ENCODE measurements around the gene TWNK. TPM values are rescaled to one million over a fixed set of nuclear protein-coding genes. Genes with fewer than 3 reads are reported as not detected.
"Not testable (repeated sequence)": the region's sequence is repeated elsewhere in the genome, so short reads cannot be mapped to it uniquely, and the experiment has no call there.

TWNK gene
- total RNA-seq, 2 experiments from 2014 or later: 2.7 to 2.8 TPM

- no peak for TF ChIP-seq CTCF (IDR thresholded peaks at IDR 0.05)
- H3K9me3 ChIP-seq (ENCODE audit: control insufficient read depth in 1 of 2, insufficient read depth in 1 of 2, low read length in 2 of 2): no peaks in the 10 kb centered on the region
- POLR2A ChIA-PET: interaction anchor here (0.9 to 3.2 kb wide), 8 partner anchors 10 to 119 kb away, joined by 3 to 48 read pairs (median 4); partner anchors contain the start of genes KAZALD1, LZTS2 and SLF2
- H3K36me3 ChIP-seq (ENCODE audit: insufficient read depth, low read length): peaks cover 26% of the 10 kb centered on the region
- Mint-ChIP-seq H3K27ac (peak overlapping the region; percentile 97), H3K4me1 (ENCODE audit: low read depth) (peaks cover 19% of the 10 kb centered on the region), H3K4me3 (peak overlapping the region; percentile 95), H3K9me3 (no peaks in the 10 kb centered on the region), H3K36me3 (ENCODE audit: low read depth) (peaks cover 35% of the 10 kb centered on the region), H3K27me3 (no peaks in the 10 kb centered on the region)
- H3K27me3 ChIP-seq (ENCODE audit: control insufficient read depth in 1 of 2, insufficient read depth in 2 of 2, low read length in 2 of 2): no peaks in the 10 kb centered on the region
- peak overlapping the region; percentile 93 to 97 for H3K27ac ChIP-seq (ENCODE audit: low read depth in 1 of 2, low read length in 2 of 2)
- H3K4me3 ChIP-seq (ENCODE audit: low read length): peak overlapping the region; percentile 99
- H3K4me1 ChIP-seq (ENCODE audit: insufficient read depth, low read length): peaks cover 38% of the 10 kb centered on the region
- peak; percentile 55 to 93 (median 80) for DNase-seq
- intact Hi-C loops (cut with DNase I, micrococcal nuclease): loop anchor here (1.0 to 5.0 kb wide), 2 partner anchors 34 to 35 kb away; no protein-coding TSS in a partner anchor
- peak; percentile 59 for ATAC-seq (ENCODE audit: poor library complexity)
- CTCF ChIA-PET: interaction anchor here (0.5 to 3.5 kb wide), 13 partner anchors 9 to 660 kb away, joined by 3 to 28 read pairs (median 4); partner anchors contain the start of genes HIF1AN and LZTS2
Observed at GRCh38 chr10:101031796-101032636, 44.7 kb downstream of the TWNK start.

GRCh38 chr10:101032637-101033224 is 45.4 kb downstream of the TWNK start:
- intact Hi-C loops (cut with DNase I, micrococcal nuclease): loop anchor here (5.0 kb wide), 1 partner anchor 35 kb away; no protein-coding TSS in a partner anchor
- Histone ChIP-seq H3K9me3 (ENCODE audit: control insufficient read depth in 1 of 2, insufficient read depth in 1 of 2, low read length in 2 of 2) (no peaks in the 10 kb centered on the region), H3K4me1 (ENCODE audit: insufficient read depth, low read length) (peaks cover 38% of the 10 kb centered on the region), H3K27me3 (ENCODE audit: control insufficient read depth in 1 of 2, insufficient read depth in 2 of 2, low read length in 2 of 2) (no peaks in the 10 kb centered on the region), H3K36me3 (ENCODE audit: insufficient read depth, low read length) (peaks cover 33% of the 10 kb centered on the region), H3K4me3 (ENCODE audit: low read length) (peak overlapping the region; percentile 99), H3K27ac (ENCODE audit: low read depth in 1 of 2, low read length in 2 of 2) (peak overlapping the region; percentile 93 to 97)
- peaks cover 42% of the 10 kb centered on the region for H3K36me3 Mint-ChIP-seq (ENCODE audit: low read depth)
- ChIA-PET CTCF (interaction anchor here (2.2 to 3.5 kb wide), 4 partner anchors 9 to 33 kb away, joined by 7 to 28 read pairs (median 19); partner anchors contain the start of gene LZTS2), POLR2A (interaction anchor here (0.8 to 3.2 kb wide), 8 partner anchors 9 to 120 kb away, joined by 3 to 48 read pairs (median 4); partner anchors contain the start of genes KAZALD1, LZTS2 and SLF2)
- peak overlapping the region; percentile 95 for H3K4me3 Mint-ChIP-seq
- TF ChIP-seq CTCF (IDR thresholded peaks at IDR 0.05): no peak
- peaks cover 19% of the 10 kb centered on the region for H3K4me1 Mint-ChIP-seq (ENCODE audit: low read depth)
- DNase-seq (peak in 12 of 14 experiments; percentile 26 to 74 (median 51)), ATAC-seq (ENCODE audit: poor library complexity) (peak; percentile 18)
- H3K27ac Mint-ChIP-seq: peak overlapping the region; percentile 97
- H3K27me3 Mint-ChIP-seq: no peaks in the 10 kb centered on the region
- H3K9me3 Mint-ChIP-seq: no peaks in the 10 kb centered on the region

- Histone ChIP-seq H3K4me1 (ENCODE audit: insufficient read depth, low read length) (peaks cover 38% of the 10 kb centered on the region), H3K9me3 (ENCODE audit: control insufficient read depth in 1 of 2, insufficient read depth in 1 of 2, low read length in 2 of 2) (no peaks in the 10 kb centered on the region), H3K4me3 (ENCODE audit: low read length) (peak overlapping the region; percentile 99), H3K27me3 (ENCODE audit: control insufficient read depth in 1 of 2, insufficient read depth in 2 of 2, low read length in 2 of 2) (no peaks in the 10 kb centered on the region), H3K27ac (ENCODE audit: low read depth in 1 of 2, low read length in 2 of 2) (peak overlapping the region in 1 of 2 donors; percentile 59), H3K36me3 (ENCODE audit: insufficient read depth, low read length) (peaks cover 39% of the 10 kb centered on the region)
- ChIA-PET CTCF (interaction anchor here (3.4 to 3.5 kb wide), 2 partner anchors 8 to 17 kb away, joined by 27 to 28 read pairs; no protein-coding TSS in a partner anchor), POLR2A (interaction anchor here (0.8 to 1.4 kb wide), 2 partner anchors 33 to 120 kb away, joined by 3 to 5 read pairs; partner anchors contain the start of gene SLF2)
- Mint-ChIP-seq H3K4me1 (ENCODE audit: low read depth) (peaks cover 19% of the 10 kb centered on the region), H3K27me3 (no peaks in the 10 kb centered on the region), H3K4me3 (peak overlapping the region; percentile 95), H3K27ac (peak overlapping the region; percentile 97), H3K36me3 (ENCODE audit: low read depth) (peaks cover 48% of the 10 kb centered on the region), H3K9me3 (no peaks in the 10 kb centered on the region)
- intact Hi-C loops (cut with DNase I, micrococcal nuclease): loop anchor here (5.0 kb wide), 1 partner anchor 34 kb away; no protein-coding TSS in a partner anchor
- no peak for TF ChIP-seq CTCF (IDR thresholded peaks at IDR 0.05)
- no peak for DNase-seq
- ATAC-seq (ENCODE audit: poor library complexity): no peak
Observed at GRCh38 chr10:101033276-101033675, 45.9 kb downstream of the TWNK start.

- CTCF ChIA-PET: interaction anchor here (1.2 to 1.7 kb wide), 3 partner anchors 13 to 20 kb away, joined by 4 to 5 read pairs (median 5); no protein-coding TSS in a partner anchor
- Mint-ChIP-seq H3K4me1 (ENCODE audit: low read depth) (peaks cover 19% of the 10 kb centered on the region), H3K27ac (peak overlapping the region; percentile 12), H3K36me3 (ENCODE audit: low read depth) (peaks cover 57% of the 10 kb centered on the region)
- H3K27me3 ChIP-seq (ENCODE audit: control insufficient read depth in 1 of 2, insufficient read depth in 2 of 2, low read length in 2 of 2); H3K27ac ChIP-seq (ENCODE audit: low read depth in 1 of 2, low read length in 2 of 2); DNase-seq; H3K9me3 ChIP-seq (ENCODE audit: control insufficient read depth in 1 of 2, insufficient read depth in 1 of 2, low read length in 2 of 2); H3K4me3 ChIP-seq (ENCODE audit: low read length); H3K9me3 Mint-ChIP-seq; ATAC-seq (ENCODE audit: poor library complexity); H3K4me3 Mint-ChIP-seq; POLR2A ChIA-PET; H3K27me3 Mint-ChIP-seq: not testable (repeated sequence)
- Histone ChIP-seq H3K4me1 (ENCODE audit: insufficient read depth, low read length) (peaks cover 38% of the 10 kb centered on the region), H3K36me3 (ENCODE audit: insufficient read depth, low read length) (peaks cover 50% of the 10 kb centered on the region)
- intact Hi-C loops (cut with DNase I, micrococcal nuclease): loop anchor here (5.0 kb wide), 1 partner anchor 33 kb away; no protein-coding TSS in a partner anchor
Observed at GRCh38 chr10:101034404-101034803, 47.1 kb downstream of the TWNK start.
